Renal cortical epithelial cell (primary cell): ENCODE results near the gene NUP98. TPM values are rescaled to one million over a fixed set of nuclear protein-coding genes. Genes with fewer than 3 reads are reported as not detected.

Experiments
- DNase-seq: peaks from one replicate; pipeline ENCODE4 v3.0.0-alpha.2; 2011; ENCODE audit warnings: low read depth
- total RNA-seq: library from RNA; depleted of rRNA; stranded (reverse); fragments of >200 nt; gene quantifications from 2 replicates; pipeline ENCODE4 v1.2.3, GENCODE V29; 2014

Gene NUP98
- total RNA-seq, 1 donor from 2014 or later: 125 TPM

DNA sequence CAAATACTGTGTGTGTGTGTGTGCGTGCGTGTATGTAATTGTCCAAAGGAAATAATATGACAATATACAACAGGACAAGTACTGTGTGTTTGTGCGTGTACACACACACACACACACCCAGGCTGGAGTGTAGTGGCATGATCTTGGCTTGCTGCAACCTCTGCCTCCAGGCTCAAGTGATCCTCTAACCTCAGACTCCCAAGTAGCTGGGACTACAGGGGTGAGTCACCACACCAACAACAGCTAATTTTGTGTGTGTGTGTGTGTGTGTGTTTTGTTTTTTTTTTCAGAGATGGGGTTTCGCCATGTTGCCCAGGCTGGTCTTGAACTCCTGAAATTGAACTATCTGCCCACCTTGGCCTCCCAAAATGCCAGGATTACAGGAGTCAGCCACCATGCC, 61.5 kb downstream of the NUP98 start:
- peak; percentile 29 for DNase-seq

DNA sequence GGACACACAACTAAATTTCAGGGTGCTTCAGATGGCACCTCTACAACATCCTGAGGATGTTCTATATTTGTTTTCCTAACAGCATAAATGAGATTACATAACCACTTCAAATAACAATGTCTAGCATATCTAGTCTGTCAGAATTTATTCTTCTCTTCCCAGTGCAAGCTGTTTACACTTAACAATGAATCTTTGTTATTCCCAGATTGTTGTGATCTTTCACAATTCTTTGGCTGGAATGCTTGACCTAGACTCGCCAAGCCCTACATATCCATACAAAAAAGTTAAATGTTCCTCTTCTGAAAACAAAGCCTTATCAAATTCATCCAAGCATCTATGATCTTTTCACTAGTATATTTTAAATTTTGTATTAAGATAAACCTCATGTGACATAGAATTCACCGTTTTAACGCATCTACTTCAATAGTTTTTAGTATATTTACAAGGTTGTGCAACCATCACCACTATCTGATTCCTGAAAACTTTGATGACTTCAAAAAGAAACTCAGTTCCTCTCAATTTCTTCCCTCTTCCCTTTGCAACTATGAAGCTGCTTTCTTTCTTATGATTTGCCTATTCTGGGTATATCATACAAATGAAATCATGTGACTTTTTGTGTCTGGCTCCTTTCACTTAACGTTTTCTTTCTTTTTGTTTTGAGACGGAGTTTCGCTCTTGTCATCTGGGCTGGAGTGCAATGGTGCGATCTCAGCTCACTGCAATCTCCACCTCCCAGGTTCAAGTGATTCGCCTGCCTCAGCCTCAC, 64.5 kb downstream of the NUP98 start:
- DNase-seq: no peak

DNA sequence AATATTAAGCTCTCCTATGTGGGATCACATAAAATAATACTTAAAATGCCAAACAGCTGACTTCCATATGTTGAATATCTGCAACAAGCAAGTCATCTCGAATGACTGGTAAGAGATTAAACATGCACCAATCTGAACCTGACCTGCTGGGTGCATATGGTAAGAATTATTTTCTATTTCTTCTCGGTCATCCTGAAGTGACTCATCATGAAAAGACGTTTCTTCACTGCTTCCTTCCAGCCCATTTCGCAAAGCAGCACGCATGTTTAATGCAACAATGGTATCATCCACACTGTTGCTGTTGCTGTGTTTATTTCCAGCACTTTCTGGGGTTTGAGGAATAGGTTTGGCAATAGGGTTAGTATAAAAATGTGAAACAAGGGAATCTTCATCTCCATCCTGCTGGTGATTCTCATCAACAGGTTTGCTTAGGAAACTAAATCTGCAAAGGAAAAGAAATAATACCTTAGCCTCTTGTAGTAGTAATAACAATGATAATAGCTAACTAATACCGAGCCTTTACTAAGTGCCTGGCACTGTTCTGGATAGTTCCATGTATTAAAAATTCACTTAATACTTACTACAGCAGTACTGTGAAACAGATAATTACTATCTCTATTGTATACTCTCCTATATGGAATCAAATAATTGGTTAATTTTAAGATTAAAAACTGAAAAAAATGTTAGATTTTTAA, 74.2 kb downstream of the NUP98 start:
- peak; percentile 47 for DNase-seq

DNA sequence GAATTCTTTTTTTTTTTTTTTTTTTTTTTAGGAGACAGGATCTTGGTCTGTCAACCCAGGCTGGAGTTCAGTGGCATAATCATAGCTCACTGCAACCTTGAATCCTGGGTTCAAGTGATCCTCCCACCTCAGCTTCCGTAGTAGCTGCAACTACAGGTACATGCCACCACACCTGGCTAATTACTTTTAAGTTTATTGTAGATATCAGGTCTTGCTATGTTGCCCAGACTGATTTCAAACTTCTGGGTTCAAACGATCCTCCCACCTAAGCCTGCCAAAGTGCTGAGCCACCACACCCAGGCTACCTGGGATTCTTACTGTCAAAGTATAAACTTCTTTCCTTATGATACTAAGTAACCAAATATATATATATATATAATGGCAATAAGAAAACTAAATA, 75.3 kb downstream of the NUP98 start:
- no peak for DNase-seq

DNA sequence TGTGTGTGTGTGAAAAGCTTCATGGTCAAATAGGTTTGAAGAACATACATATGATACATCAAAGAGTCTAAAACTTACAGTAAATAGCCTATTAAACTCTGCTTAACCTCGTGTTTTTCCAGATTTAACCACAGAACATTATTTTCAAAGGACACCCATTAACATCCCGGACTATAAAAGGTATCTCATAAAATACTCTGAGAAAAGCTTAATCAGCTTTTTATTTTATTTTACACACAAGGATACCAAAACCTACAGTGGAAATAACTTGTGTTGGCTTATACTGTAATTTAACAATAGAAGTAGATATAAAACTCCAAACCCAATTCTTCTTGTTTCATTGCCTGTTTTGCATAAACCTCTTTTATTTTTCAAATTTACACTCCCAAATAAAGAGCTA, 76.4 kb downstream of the NUP98 start:
- DNase-seq: no peak

DNA sequence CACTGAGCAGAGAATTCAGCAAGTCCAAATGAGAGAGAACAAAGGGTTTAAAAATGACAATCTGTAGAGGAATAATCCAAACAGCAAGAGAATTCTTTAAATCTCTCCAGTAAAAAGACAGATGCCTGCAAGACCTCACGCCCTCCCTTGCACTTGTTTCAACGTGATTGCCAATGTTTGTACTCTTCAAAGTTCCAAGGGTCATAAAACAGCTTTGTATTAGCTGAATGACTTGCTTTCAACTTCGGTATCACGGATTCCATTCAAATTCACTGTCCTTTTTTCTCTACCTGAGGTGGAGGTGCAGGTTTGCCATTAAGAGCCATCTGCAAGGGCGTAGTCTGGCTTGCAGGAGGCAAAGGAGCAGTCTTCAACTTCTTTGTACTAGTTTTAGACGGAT, 85.1 kb downstream of the NUP98 start:
- no peak for DNase-seq

DNA sequence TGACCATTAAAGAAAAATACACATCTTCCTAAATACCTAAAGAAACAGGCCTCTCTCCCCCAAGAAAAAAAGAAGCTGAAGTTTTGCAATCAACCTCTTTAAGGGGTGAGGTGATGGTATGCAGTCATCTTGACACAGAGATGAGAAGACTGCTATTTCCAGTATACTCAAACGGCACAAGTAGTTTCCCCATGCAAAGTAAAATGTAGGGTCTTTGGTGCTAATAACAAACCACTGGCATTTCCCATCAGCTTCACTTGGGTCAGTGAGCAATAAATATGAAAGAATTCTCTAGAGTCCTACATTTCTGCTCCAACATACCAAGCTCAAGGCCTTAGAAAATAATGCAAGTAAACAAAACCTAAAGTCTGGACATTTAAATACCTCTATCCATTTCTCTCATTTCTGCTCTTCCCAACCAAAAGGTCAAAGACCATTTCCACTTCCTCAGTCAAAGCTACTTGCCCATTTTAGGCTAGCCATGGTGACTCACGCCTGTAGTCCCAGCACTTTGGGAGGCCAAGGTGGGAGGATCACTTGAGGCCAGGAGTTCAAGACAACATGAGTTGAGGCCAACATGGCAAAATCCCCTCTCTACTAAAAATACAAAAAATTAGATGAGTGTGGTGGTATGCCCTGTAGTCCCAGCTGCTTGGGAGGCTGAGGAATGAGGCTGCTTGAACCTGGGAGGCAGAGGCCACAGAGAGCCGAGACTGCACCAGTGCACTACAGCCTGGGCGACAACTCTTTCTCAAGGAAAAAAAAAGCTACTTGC, 86.7 kb downstream of the NUP98 start:
- no peak for DNase-seq

DNA sequence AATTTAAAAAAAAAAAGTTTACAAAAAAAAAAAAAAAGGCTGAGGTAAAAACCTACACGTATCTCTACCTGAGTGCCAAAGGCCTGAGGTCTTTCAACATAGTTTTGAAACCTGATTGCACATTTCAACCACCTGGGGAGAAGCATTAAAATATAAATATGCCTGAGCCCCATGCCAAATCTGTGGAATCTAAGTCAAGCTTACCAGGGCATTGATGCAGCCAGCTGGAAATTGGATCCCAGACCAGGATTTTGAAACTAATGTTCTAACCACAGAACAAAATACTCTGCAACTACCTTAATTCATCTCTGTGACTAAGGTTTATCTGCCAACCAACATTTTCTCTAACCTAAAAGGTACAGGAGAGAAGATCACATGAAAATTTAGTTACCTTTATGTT, 87.4 kb downstream of the NUP98 start:
- peak; percentile 23 for DNase-seq

DNA sequence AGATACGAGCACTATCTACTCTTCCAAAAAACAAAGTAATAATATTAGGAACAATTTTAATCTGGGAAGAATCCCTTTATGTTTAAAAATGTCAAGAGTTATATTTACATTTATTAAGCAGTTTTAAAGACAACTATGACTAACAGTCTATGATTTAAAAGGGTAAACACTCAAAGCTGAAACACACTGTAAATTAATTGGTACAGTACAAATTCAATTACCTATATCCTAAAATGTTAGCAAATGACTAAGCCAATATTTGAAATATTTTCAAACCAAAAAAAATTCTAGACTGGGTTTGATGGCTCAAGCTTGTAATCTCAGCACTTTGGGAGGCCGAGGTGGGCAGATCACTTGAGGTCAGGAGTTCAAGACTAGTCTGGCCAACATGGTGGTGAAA, 90.2 kb downstream of the NUP98 start:
- no peak for DNase-seq

DNA sequence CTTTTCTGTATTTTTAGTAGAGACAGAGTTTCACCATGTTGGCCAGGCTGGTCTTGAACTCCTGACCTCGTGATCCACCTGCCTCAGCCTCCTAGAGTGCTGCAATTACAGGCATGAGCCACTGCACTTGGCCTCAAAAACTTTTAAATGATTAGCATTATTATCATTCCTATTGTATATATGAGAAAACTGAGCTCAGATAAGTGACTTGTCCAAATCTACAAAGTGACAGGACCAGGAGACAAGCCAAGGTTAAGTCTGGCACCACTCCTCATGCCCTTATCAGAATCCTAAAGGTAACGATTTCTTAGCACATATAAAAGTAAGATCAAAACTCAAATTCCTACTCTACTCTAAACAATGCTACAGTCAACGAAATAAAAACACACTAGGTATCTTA, 94.0 kb downstream of the NUP98 start:
- no peak for DNase-seq

DNA sequence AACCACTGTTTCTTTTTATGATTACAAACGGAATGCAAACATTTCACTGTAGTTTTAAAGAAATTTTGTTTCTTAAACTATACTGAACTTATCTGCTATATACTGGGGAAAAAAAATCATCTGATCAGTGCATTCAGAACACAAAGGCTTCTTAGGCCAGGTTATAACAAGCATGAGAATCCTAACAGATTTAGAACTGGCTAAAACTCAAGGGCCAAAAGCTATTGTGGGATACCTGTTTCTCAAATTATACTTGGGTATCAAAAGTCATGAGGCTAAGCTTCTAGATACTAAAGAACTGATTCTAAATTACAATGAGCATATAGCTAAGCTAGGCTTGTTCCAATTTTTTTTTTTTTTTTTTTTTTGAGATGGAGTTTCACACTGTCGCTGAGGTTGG, 96.4 kb downstream of the NUP98 start:
- DNase-seq: no peak

DNA sequence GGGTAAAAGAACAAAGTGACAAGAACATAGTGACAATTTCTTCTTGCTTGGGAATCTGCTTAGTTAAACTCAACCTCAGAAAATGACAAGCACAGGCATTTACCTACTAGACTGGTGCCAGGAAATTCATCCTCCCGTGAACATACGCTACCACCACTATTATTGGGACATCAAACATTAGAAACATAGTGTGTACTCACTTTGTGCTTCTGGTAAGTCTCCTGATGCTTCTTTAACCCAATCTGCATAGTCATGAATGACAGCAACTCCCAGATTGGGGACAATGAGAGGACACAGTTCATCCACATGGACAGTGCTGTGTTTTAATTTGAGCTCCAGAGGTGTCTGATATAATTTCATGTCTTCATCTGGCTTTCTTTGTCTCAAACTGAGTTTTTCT, 96.9 kb downstream of the NUP98 start:
- DNase-seq: no peak

DNA sequence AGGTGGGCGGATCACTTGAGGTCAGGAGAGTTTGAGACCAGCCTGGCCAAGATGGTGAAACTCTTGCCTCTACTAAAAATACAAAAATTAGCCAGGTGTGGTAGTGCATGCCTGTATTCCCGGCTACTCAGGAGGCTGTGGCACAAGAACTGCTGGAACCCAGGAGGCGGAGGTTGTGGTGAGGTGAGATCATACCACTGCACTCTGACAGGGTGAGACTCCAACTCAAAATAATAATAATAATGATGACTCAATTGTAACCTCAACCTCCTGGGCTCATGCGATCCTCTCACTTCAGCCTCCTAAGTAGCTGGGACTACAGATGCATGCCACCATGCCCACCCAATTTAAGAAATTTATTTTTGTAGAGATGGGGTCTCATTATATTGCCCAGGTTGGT, 110.6 kb downstream of the NUP98 start:
- no peak for DNase-seq

DNA sequence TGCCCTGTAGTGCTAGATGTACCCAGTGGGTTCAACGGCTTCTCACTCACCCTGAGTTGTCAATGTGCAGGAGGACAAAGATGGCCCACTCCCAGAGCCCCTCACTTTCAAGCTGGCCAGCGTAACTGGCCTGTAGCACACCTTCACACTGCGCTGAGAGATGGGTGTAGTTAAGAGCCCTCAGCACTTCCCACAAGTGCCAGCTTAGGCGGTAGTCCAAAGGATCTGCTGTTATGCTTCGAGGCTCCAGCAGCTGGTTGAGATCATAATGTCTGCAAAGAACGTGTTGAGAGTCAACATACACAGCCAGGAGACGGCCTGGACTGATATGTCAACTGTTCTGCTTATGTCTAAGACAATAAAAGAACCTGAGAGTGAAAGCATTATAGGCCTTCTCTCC, 111.4 kb downstream of the NUP98 start:
- DNase-seq: no peak

DNA sequence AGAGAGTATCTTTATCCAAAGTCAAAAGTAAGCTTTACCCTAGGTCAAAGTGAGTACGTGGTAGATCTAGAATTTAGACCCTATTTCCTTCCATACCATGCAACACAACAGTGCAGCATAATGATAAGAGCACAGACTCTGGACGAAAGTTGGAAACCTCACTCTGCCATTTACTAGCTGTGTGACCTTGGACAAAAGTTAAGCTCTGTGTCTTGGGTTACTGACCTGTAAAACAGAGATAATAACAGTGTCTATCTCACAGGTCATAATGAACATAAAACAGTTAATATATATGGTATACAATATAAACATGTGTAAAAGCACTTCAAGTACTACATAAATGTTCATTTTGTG, 112.6 kb downstream of the NUP98 start:
- DNase-seq: no peak

DNA sequence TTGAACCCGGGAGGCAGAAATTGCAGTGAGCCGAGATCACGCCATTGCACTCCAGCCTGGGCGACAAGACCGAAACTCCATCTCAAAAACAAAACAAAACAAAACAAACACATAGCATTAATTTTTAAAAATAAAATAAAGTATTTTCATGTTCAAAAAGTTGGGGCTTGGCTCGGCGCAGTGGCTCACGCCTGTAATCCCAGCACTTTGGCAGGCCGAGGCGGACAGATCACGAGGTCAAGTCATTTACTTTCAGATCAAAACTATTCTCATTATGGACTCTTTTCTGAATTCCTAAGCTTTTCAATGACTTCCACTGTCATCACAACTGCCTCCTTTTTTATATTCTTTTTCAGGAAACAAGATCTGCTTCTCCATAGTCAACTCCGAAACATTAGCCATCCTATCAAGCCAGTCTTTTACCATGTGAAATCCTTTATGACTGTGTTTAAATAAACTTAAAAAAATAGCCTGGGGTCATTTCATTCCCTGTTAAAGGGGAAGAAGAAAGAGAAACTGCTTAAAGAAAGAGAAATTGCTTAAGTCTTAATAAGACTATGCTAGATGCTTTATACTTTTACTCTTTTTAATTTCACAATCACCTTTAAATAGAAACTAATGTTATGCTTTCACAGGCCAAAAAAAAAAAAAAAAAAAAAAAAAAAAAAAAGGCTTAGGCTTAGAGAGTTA, 113.1 kb downstream of the NUP98 start:
- no peak for DNase-seq

DNA sequence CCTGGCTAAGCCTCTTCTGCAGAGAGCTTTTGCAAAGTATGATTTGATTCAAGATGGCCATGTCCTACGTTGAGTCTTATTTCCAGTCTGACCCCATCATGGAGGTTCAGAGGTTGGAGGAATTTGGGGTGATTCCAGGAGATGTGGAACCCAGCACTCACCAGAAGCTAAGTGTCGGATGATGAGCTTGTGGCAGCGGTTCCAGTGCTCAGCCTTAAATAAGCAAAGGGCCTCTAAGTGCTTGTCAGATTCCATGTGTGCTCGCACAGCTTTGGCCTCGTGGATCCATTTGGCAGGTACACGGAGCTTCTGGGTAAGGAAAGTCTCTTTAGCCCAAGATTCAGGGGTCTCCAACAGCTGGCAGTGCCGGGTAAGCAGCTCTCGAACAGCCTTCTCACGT, 114.3 kb downstream of the NUP98 start:
- DNase-seq: no peak

DNA sequence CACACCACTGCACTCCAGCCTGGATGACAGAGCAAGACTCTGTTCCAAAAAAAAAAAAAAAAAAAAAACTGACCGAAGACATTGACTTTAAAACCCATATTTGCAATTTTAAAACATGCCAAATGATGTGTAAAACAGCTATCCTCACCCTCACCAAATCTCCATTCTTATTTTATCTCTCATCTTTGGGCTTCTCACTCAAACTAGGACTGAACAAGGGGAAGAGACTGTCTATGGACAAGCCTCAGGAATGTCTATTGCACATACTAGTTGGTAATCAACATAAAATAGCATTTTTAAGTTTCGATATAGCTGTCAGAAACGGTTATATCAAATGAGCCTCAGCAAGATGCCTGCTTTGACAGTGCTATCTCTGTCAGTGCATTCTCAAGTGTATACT, 118.3 kb downstream of the NUP98 start:
- no peak for DNase-seq

DNA sequence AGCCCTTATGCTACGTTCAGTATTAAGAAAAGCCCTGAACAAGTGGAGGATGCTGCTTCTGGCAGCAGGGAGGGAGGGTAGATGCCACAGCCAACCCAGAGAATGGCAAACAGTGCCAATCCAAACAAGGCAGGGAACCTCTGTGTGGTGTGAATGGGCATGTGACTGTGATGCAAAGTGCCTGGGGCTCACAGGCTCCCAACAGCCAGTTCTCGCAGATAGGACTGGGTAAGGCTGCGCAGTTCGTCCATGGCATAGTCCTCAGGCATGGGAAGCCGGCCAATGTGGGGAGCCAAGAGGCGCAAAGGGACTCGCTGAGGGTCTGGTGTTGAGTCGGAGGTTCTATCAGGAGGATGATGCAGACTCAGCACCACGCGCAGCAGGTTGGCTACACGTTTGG, 121.4 kb downstream of the NUP98 start:
- DNase-seq: peak; percentile 26

DNA sequence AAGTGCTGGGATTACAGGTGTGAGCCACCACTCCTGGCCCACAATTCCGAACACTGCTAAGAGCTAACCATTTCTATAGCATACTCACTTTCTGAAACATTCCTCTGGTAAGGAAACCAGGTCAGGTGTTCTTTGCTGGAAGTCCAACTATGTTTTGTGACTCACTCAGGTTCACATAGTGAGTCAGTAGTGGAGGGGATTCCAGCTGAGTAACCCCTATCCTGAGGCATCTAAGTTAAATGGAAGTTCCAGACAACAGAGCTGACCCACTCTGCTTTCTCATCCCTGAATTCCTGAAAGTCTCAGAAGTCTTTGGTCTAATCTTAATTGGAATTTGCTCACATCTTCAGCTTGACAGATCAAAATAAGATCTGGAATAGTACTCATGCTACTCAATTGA, 123.2 kb downstream of the NUP98 start:
- peak; percentile 98 for DNase-seq

DNA sequence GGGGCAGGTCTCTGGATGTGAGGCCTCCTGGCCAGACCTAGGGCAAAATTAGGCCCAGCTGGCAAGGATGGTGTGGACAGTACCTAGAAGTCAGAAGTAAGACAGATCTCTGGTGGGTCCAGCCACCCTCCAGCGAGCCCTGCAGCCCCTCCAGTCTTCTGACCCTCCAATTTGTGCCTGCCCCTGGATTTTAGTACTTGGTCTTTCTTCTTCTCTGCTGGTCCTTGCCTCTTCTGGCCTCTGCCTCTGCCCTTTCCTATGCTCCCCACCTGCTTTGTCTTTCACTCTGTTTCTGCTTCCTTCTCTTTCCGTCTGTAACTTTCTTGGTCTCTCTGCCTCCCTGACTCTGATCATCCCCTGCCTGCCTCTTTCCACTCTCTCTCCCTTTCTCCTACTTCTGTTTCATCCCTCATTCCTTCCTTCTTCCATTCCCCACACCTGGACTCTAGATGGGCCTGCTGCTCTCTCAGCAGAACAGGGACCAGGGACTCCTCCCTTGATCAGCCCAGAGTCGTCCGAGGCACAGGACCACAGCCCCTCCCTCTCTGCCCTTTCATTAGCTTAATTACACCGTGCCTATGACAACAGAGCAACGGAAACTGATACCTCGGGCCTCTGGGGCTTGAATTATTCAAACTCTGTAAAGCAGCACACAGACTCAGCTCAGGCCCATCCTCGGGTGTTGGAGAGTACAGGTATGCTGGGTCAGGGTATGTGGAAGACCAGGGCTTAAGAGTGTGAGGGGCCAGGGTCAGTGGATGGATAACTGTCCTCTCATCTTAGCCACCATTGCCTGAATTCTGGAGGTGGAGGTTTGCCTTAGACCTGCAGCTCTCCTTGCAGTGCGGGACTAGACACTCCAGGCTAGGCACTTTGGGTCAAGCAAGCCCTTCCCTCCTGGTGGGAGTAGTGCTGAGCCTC, 125.8 kb downstream of the NUP98 start, which contains the start of gene CHRNA10:
TSS of gene CHRNA10 (minus strand) at position 51 of the 921 bp plus-strand sequence. CDS start 72 bp downstream, outside the sequence.
- DNase-seq: no peak
